ENCODE results near the gene PLAC1.

Gene PLAC1

DNA sequence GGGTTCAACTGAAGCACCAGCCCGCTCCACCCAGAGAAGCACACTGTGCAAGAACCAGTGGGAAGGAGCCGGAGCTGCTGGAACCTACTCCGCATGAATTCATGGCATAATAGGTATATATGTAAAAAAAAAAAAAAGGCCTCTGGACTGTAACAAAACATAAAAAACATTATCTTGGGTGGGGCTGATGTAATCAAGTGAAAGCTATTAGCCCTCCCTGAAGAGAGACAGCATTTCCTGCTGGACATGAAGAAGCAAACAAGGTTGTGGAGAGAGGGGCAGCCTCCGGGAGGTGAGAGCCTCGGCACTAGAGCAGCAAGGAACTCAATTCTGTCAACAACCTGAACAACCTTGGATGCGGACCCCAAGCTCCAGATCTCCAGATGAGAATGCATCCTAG lies 50.7 kb downstream of the PLAC1 start:
- ChIA-PET CTCF (interaction anchor here (0.5 kb wide), 1 partner anchor 111 kb away, joined by 3 read pairs; no protein-coding TSS in a partner anchor), POLR2A (no interaction called here)
- no peak overlapping the region for H3K4me3 ChIP-seq (ENCODE audit: low read depth, low read length)
- no peak for DNase-seq (ENCODE audit: low read depth, low spot score)
- TF ChIP-seq, protein P1, sequence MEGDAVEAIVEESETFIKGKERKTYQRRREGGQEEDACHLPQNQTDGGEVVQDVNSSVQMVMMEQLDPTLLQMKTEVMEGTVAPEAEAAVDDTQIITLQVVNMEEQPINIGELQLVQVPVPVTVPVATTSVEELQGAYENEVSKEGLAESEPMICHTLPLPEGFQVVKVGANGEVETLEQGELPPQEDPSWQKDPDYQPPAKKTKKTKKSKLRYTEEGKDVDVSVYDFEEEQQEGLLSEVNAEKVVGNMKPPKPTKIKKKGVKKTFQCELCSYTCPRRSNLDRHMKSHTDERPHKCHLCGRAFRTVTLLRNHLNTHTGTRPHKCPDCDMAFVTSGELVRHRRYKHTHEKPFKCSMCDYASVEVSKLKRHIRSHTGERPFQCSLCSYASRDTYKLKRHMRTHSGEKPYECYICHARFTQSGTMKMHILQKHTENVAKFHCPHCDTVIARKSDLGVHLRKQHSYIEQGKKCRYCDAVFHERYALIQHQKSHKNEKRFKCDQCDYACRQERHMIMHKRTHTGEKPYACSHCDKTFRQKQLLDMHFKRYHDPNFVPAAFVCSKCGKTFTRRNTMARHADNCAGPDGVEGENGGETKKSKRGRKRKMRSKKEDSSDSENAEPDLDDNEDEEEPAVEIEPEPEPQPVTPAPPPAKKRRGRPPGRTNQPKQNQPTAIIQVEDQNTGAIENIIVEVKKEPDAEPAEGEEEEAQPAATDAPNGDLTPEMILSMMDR (IDR thresholded peaks at IDR 0.05; ENCODE audit: insufficient read depth, low read length, missing control alignments): no peak

- no peak for DNase-seq (ENCODE audit: low read depth, low spot score)
- ChIA-PET CTCF (interaction anchor here (1.3 to 1.6 kb wide), 2 partner anchors 32 to 133 kb away, joined by 3 to 4 read pairs; no protein-coding TSS in a partner anchor), POLR2A (interaction anchor here (1.1 to 2.9 kb wide), 4 partner anchors 17 to 66 kb away, joined by 3 to 13 read pairs (median 5); no protein-coding TSS in a partner anchor)
These were observed 53.5 kb downstream of the PLAC1 start for GRCh38 chrX:134604701-134605311.

DNA sequence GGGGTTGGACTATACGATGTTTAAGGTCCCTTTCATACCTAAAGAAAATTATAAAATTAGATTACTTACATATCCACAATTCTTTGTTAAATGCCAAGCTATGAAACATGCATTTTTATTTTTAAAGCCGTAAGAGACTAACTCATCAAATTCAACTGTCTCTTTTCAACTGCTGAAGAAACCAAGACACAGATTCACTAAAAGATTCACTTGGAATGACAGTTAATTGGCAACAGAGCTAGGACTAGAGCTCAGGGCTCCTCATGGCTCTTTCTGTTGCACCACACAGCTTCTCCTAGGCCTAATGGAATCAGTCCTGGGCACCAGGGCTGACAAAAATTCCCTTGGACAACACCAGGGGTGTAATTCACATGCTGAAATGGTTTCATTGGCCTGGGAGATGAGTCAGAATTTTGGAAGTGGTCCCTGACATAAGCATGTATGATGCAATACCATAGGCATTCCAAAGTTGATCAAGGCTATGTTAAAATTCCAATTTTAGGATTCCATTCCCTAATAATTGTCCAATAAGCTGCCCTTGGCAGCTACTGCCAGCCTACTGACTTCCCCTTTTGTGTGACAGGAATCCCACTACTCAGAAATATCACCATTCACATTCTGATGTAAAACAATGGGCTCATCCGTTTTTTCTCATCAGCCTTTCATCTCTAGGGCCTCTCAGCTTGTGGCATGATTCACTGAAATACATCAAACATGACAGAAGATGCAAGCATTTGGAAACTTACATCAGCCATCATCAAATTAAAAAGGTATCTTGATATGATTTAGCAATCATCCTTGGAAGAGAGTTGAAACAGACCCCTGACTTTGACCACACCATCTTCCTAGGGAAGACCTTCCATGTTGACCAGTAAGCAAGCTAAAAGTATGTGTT lies 54.2 kb downstream of the PLAC1 start:
- ChIA-PET CTCF (interaction anchor here (0.8 to 1.6 kb wide), 3 partner anchors 33 to 134 kb away, joined by 3 to 4 read pairs (median 3); no protein-coding TSS in a partner anchor), POLR2A (interaction anchor here (0.7 to 2.9 kb wide), 5 partner anchors 18 to 128 kb away, joined by 3 to 13 read pairs (median 5); no protein-coding TSS in a partner anchor)
- H3K4me3 ChIP-seq (ENCODE audit: low read depth, low read length): no peak overlapping the region
- DNase-seq (ENCODE audit: low read depth, low spot score): peak; percentile 67
- TF ChIP-seq, protein P1 (IDR thresholded peaks at IDR 0.05; ENCODE audit: insufficient read depth, low read length, missing control alignments): peak; percentile 41

More at GRCh38 chrX:134604701-134605311, 53.5 kb downstream of the PLAC1 start:
- TF ChIP-seq, protein P1 (IDR thresholded peaks at IDR 0.05; ENCODE audit: insufficient read depth, low read length, missing control alignments): no peak
- H3K4me3 ChIP-seq (ENCODE audit: low read depth, low read length): no peak overlapping the region

DNA sequence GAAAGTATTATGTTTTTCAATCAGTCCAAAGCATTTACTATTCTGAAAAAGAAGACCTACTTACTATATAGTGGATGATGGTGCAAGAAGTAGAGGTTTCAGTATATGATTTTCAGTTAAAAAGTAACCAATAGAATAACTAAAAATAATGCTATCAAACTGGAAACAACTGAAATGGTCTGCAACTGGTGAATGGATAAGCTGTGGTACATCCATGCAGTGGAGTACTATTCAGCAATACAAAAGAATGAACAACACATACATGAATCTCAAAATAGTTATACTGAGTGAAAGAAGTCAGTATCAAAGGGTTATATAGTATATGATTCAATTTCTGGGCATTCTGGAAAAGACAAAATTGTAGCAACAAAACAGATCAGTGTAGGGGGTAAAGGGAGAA lies 55.9 kb downstream of the PLAC1 start:
- no peak overlapping the region for H3K4me3 ChIP-seq (ENCODE audit: low read depth, low read length)
- ChIA-PET POLR2A (interaction anchor here (2.9 kb wide), 1 partner anchor 22 kb away, joined by 13 read pairs; no protein-coding TSS in a partner anchor), CTCF (no interaction called here)
- no peak for DNase-seq (ENCODE audit: low read depth, low spot score)
- TF ChIP-seq, protein P1 (IDR thresholded peaks at IDR 0.05; ENCODE audit: insufficient read depth, low read length, missing control alignments): no peak

DNA sequence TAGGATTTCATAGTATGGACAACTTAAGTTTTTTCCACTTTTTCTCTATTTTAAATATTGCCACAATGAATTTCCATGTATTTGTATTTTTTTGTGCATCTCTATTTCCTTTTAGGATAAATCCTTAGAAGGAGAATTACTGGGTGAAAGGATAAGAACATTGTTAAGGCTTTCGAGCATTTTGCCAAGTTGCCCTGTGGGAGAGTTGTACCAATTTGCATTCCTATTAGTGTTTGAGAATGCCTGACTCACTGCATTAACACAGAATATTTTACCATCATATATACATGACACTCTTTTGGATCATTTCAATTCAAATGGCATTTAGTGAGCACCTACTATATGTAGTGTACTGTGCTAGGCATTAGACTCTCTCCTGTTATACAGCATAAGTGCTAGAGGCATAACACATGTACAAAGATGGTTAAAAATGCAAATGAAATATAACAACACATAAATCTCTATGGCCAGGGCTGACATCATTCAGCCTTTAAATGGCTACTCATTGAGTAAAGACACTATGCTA lies 57.0 kb downstream of the PLAC1 start:
- no peak for DNase-seq (ENCODE audit: low read depth, low spot score)
- TF ChIP-seq, protein P1 (IDR thresholded peaks at IDR 0.05; ENCODE audit: insufficient read depth, low read length, missing control alignments): no peak
- no peak overlapping the region for H3K4me3 ChIP-seq (ENCODE audit: low read depth, low read length)
- CTCF ChIA-PET: interaction anchor here (1.1 kb wide), 1 partner anchor 181 kb away, joined by 3 read pairs; no protein-coding TSS in a partner anchor
- POLR2A ChIA-PET: interaction anchor here (0.7 kb wide), 1 partner anchor 49 kb away, joined by 3 read pairs; no protein-coding TSS in a partner anchor

All from AG04449 (cell line).